Omental fat pad (tissue), 4 donors: ENCODE measurements around the gene ALG12. TPM values are rescaled to one million over a fixed set of nuclear protein-coding genes. Genes with fewer than 3 reads are reported as not detected.
A peak's percentile ranks its signal among the peaks of the same experiment; 100 is the strongest.
"Not testable (repeated sequence)": the region's sequence is repeated elsewhere in the genome, so short reads cannot be mapped to it uniquely, and the experiment has no call there.

Source experiments
- ATAC-seq: fragments of 150-250 bp; one replicate; pipeline ENCODE4 v1.9.1; 2016; ENCODE audit warnings: mild to moderate bottlenecking, moderate library complexity; ENCODE audit not compliant: low FRiP score
- DNase-seq: peaks from one replicate; pipeline ENCODE4 v3.0.0-alpha.2; 2019; ENCODE audit warnings: low spot score
- small RNA-seq: library from RNA; depleted of rRNA; stranded (forward); fragments of <200 nt; gene quantifications from one replicate; pipeline ENCODE3, GENCODE V24; 2016
- total RNA-seq, 4 donors: library from RNA; depleted of rRNA; stranded (reverse); fragments of >200 nt; gene quantifications; one replicate each; pipeline ENCODE4 v1.1.0, GENCODE V29; 2016
- TF ChIP-seq, protein P1 (sequence below), 3 donors: fragments of 450-650 bp; IDR thresholded peaks; one replicate each; pipeline ENCODE4 v1.5.1; 2016 to 2017; ENCODE audit warnings: antibody characterized with exemption in 3 of 3, mild to moderate bottlenecking in 3 of 3, moderate library complexity in 2 of 3

ALG12 gene
- total RNA-seq, 4 donors from 2014 or later, result 11.7 to 21.8 (median 13.0) TPM

DNA sequence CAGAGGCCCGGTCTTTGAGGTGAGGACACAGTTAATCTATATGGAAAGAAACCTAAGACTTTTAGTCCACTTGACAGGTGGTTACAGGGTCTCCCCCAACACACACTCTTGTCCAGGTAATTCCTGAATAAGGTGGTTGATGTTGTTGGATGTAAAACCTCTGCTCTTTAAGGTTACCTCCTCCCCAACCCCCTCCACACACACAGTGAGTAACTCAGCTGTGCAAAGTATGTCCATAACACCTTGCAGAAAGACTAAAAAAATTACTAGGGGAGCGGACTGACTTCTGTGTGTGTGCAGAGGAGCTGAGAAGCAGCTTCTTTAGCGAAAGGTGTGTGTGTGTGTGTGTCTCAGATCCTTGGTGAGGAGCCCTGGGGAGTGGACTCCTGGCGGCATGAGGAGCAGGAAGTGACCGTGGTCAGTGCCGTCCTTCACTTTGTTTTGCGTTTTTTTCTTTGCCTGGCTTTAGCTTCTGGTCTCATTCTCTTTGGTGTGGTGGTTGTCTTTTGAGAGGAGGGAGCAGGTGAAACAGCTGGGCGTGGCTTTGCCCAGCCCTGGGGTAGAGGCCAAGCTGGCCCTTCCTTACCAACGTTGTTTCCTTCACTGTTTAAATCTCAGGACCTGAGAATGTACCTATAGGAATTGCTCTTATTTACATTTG lies 62.9 kb downstream of the ALG12 start:
- TF ChIP-seq, protein P1, sequence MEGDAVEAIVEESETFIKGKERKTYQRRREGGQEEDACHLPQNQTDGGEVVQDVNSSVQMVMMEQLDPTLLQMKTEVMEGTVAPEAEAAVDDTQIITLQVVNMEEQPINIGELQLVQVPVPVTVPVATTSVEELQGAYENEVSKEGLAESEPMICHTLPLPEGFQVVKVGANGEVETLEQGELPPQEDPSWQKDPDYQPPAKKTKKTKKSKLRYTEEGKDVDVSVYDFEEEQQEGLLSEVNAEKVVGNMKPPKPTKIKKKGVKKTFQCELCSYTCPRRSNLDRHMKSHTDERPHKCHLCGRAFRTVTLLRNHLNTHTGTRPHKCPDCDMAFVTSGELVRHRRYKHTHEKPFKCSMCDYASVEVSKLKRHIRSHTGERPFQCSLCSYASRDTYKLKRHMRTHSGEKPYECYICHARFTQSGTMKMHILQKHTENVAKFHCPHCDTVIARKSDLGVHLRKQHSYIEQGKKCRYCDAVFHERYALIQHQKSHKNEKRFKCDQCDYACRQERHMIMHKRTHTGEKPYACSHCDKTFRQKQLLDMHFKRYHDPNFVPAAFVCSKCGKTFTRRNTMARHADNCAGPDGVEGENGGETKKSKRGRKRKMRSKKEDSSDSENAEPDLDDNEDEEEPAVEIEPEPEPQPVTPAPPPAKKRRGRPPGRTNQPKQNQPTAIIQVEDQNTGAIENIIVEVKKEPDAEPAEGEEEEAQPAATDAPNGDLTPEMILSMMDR (IDR thresholded peaks at IDR 0.05), result no peak
- DNase-seq, result no peak

DNA sequence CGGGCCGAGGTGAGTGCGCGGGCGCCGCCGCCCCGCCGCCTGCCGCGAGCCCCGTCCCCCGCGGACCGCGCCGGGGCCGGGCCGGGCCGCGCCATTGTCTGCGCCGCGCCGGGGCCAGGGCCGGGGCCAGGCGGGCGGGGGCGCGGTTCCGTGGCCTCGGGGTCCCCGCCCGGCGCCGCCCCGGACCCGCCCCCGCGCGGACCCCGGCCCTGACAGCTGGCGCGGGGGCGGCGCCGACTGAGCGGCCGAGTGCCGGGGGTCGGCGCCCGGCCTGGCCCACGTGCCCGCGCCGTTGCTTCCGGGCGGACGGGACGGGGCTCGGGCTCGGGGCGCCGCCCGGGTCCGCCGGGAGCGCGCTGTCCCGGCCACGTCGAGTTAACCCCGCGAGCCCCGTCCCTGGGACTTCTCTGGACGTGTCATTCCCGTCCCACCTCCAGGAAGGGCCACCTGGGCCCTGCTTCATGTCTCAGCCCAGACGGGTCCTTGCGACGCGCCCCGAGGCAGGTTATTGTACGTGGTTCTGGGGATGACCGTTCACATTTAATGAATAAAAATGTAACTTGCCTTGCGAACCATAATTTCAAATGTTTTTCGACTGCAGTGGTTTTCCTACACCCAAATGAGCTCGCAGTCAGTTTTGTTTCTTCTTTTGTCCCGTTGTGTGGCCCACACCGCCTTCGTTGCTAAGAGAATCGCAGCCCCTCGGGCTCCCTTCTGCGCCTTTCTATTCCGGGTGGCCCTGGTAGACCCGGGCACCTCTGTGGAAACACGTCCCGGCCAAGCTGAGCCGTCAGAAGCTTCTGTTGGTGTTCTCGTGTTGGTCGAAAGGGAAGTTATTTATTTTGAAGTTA lies 64.0 kb downstream of the ALG12 start:
- DNase-seq, result no peak
- TF ChIP-seq, protein P1 (IDR thresholded peaks at IDR 0.05), result no peak
- peak; percentile 13 for ATAC-seq

More for the DNA sequence above, 62.9 kb downstream of the ALG12 start:
- ATAC-seq, result no peak

DNA sequence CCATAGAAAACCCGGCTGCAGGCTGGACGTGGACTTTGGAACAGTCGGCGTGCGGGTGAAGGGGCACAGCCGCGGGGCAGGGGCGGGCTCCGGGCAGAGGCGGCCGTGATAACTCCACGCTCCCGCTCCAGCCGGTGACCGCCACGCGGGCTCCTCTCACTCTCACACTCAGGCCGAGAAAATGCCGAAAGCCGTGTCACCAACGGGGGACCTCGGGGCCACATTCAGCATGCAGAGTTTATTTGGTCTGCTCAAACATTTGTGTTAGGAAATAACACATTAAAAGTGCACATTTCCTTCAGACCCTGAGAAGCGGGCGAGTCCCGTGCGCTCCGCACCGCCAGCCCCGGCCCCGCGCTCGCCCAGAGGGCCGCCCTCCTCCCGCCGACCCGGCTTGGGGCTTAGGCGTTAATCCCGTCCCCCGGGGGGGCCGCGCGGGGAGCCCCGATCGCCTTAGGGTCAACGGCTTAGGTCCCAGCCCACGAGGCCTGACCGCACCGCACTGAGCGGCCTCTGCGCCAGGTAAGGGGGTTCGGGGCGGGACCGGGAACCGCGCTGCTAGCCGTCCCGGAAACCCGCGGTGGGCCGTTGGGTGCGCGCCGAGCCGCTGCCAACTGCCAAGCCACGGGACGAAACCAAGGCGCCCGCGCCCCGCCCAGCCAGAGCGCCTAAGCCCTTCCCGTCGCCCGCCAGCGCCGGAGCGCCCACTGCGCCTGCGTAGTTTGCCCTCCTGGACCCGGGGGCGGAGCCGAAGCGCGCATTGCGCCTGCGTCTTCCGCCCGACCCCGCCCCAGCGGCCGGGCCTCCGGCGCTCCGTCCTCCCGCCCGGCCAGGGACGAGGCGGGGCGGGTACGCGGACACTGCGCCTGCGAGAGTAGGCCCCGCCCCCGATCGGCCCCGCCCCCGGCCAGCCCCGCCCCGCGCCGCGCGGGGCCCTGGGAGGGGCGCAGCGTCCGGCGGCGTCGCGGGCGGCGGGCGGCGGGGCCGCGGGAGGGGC lies 65.0 kb downstream of the ALG12 start, which contains the start of gene ZBED4:
Gene ZBED4, plus strand, starts transcription at position 947 of the 997 bp plus-strand sequence. CDS start 29,819 bp downstream, outside the sequence.
- ATAC-seq (peak; percentile 94), DNase-seq (peak; percentile 82)
- TF ChIP-seq, protein P1 (IDR thresholded peaks at IDR 0.05), result no peak

DNA sequence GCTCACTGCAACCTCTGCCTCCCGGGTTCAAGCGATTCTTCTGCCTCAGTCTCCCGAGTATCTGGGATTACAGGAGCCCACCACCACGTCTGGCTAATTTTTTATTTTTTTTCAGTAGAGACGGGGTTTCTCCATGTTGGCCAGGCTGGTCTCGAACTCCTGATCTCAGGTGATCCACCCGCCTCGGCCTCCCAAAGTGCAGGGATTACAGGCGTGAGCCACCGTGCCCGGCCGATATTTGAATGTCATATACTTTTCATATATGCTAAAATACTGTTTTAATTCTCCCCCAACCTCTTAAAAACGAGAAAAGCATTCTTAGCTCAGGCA lies 65.7 kb downstream of the ALG12 start:
- not testable (repeated sequence) for ATAC-seq, DNase-seq

DNA sequence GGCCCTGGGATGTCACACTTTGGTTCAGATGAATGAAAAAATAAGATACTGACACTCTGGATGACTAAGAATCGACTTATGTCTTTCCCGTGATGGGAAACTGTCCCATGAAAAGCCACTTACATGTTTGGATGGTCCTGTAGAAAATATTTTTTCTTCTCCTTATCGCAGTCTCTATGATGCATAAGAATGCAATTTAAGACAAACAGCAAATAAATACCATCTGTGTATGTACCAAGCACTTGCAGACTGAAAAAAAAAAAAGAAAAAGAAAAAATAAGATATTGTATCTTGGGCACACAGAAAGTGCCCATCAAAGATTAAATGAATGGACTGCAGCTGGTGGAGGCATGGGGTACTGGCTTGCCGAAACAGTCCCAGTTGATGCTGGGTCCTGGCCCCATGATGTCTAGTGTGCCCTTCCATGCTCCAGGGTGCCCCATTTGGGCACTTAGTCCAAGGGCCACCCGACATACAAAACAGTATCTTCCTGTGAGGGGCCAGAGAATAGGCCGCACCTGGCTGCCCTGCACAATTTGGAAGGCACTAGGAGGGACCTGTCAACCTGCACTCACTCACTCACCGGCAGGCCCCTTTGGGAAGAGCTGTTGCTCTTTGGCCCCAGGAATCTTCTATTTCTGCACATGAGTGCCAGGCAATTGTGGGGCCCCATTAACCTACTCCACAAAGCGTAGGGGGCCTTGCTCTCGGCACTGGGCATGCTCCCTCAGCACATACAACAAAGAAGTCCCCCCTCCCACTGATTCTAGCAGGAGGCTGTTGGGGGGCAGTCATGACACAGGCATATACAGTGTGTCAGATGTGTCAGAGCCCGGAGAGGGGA lies 67.1 kb downstream of the ALG12 start:
- DNase-seq, result no peak
- TF ChIP-seq, protein P1 (IDR thresholded peaks at IDR 0.05), result no peak
- ATAC-seq, result no peak

Small RNAs within 50 kb of the gene (small RNA-seq; reads per million reads assigned to genes)
- gene MIR6821, result 0.39 reads per million

Other genes starting within 250 kb of the ALG12 start
- 10 to 100 TPM; 21.0 to 57.3 (median 33.8) TPM for gene BRD1, start 90.6 kb downstream of the ALG12 start, total RNA-seq
- 10 to 100 TPM; 10.0 to 21.6 (median 11.4) TPM for gene ZBED4, start 64.6 kb downstream of the ALG12 start, total RNA-seq
- 10 to 100 TPM; 30.8 to 52.4 (median 39.8) TPM for gene CRELD2, start 196 bp upstream of the ALG12 start, total RNA-seq
- gene PIM3, start 42.3 kb upstream of the ALG12 start, total RNA-seq, result 100 to 1,000 TPM in 2 of 4 donors, 10 to 100 TPM in 2; 92.2 to 174 (median 114) TPM
- gene IL17REL, start 94.3 kb upstream of the ALG12 start, total RNA-seq, result not detected
- not detected for gene TTLL8, start 139.9 kb upstream of the ALG12 start, total RNA-seq
- gene MLC1, start 167.0 kb upstream of the ALG12 start, total RNA-seq, result under 1 TPM in 1 of 4 donors, not detected in 3; 0.44 TPM
- 1 to 10 TPM in 2 of 4 donors, under 1 TPM in 2; 0.36 to 2.5 (median 0.97) TPM for gene MOV10L1, start 171.6 kb upstream of the ALG12 start, total RNA-seq